Progenitor cell of endocrine pancreas (in vitro differentiated cells): ENCODE measurements around the gene GPSM3. TPM values are rescaled to one million over a fixed set of nuclear protein-coding genes. Genes with fewer than 3 reads are reported as not detected.
"Not testable (repeated sequence)": the region's sequence is repeated elsewhere in the genome, so short reads cannot be mapped to it uniquely, and the experiment has no call there.

Experiments used
- DNase-seq: peaks from one replicate; pipeline ENCODE4 v3.0.0; 2021; ENCODE audit warnings: low spot score; ENCODE audit not compliant: unreplicated experiment
- H3K27ac Mint-ChIP-seq: 2 replicates; pipeline ENCODE4 v1.8.0; 2021; ENCODE audit warnings: mild to moderate bottlenecking, moderate library complexity, mixed read lengths
- H3K27me3 Mint-ChIP-seq: 2 replicates; pipeline ENCODE4 v1.8.0; 2021; ENCODE audit warnings: mixed read lengths
- H3K36me3 Mint-ChIP-seq: 2 replicates; pipeline ENCODE4 v1.8.0; 2022; ENCODE audit warnings: mixed read lengths; ENCODE audit not compliant: insufficient read depth
- H3K4me1 Mint-ChIP-seq: 2 replicates; pipeline ENCODE4 v1.8.0; 2021; ENCODE audit warnings: low read depth, mixed read lengths
- H3K4me3 Mint-ChIP-seq: 2 replicates; pipeline ENCODE4 v1.8.0; 2021; ENCODE audit warnings: low read depth, mild to moderate bottlenecking, moderate library complexity, mixed read lengths
- H3K9me3 Mint-ChIP-seq: 2 replicates; pipeline ENCODE4 v1.8.0; 2021; ENCODE audit warnings: low read depth, mixed read lengths
- CTCF ChIP-seq: fragments of 200-600 bp; sonication (generic); IDR thresholded peaks from one replicate; pipeline ENCODE4 v1.5.0; 2021; ENCODE audit warnings: antibody characterized with exemption, mild to moderate bottlenecking; ENCODE audit not compliant: unreplicated experiment
- total RNA-seq: library from RNA; stranded (reverse); gene quantifications from 2 replicates; pipeline ENCODE4 v1.2.1, GENCODE V29; 2021

The GPSM3 gene
- total RNA-seq, 1 donor from 2014 or later: 6.5 TPM

- Mint-ChIP-seq H3K36me3 (peaks cover 4% of the 10 kb centered on the region), H3K4me3 (no peak overlapping the region), H3K27ac (no peak overlapping the region), H3K27me3 (peaks cover 13% of the 10 kb centered on the region), H3K9me3 (no peaks in the 10 kb centered on the region), H3K4me1 (peaks cover 24% of the 10 kb centered on the region)
- TF ChIP-seq CTCF: no peak
- no peak for DNase-seq
Measured at GRCh38 chr6:32149092-32149755, 43.2 kb downstream of the GPSM3 start.

DNA sequence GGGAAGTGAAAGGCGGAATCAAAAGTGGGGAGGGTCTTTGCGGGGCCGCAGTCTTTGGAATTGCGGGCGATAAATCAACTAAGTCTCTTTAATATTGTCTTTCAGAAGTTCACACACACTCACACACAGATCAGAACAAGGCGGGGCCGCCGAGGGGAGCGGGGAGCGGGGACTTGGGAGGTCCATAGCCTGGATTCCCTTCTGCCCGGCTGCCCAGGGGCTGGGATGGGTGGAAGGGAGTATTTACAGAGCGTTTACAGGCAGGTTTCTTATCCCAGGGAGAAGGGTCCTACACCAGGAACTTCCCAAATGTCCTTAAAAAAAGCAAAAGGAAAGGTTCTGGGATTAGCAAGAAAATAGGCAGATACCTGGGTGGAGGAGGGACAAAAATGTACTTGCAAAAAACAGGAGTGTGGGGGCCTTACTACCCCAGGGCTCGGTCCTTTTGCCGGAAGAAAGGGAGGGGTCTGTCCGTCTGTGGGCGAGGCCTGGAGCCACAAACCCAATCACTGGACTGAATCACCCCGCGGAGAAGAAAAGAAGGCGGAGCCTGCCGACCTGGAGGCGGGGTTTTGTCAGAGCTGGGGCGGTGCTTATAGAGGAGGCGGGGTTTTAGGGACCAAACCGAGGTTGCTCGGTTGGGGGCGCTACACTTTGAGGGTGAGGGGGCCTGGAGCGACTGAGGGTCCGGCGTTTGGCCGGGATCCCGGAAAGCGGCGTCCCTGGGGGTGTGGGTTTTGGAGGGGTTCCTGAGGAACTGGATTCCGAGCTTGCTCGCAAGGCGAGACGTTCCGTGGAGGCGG, 44.0 kb downstream of the GPSM3 start:
- no peak overlapping the region for H3K4me3 Mint-ChIP-seq
- peaks cover 4% of the 10 kb centered on the region for H3K36me3 Mint-ChIP-seq
- no peak for DNase-seq
- H3K4me1 Mint-ChIP-seq: peaks cover 21% of the 10 kb centered on the region
- TF ChIP-seq CTCF: no peak
- H3K27me3 Mint-ChIP-seq: peaks cover 13% of the 10 kb centered on the region
- H3K9me3 Mint-ChIP-seq: no peaks in the 10 kb centered on the region
- no peak overlapping the region for H3K27ac Mint-ChIP-seq

DNA sequence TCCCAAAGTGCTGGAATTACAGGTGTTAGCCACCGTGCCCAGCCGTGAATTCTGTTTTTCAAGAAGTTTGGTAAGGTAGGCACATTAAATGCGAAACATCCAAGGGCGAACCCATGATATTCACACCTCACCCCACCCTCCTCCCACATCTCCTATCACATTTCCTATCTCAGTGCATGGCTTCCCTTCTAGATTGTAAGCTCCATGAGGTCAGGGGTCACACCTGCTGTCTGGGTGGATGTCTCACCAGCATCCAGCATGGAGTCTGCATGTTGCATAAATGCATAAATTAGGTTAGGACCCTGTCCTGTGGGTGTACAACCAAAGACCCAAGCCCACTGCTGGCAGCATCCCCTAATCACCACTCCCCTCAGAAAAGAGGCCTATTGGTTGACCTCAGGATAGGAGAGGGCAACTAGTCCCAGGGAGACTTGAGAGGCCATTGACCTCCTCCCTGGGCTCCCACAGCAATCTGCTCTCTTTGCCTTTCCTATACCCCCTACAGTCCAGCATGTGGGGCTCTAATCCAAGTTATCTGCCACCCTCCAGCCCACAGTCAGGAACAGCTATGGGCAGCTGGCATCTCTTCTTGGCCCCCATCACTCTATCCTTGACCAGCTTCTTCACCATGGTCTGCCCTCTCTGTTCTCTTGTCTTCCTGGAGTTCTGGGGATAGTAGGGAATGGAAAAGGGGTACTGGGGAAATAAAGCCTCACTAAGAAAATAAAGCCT, 44.9 kb downstream of the GPSM3 start:
- H3K27ac Mint-ChIP-seq: no peak overlapping the region
- H3K4me1 Mint-ChIP-seq: peaks cover 14% of the 10 kb centered on the region
- no peaks in the 10 kb centered on the region for H3K9me3 Mint-ChIP-seq
- peaks cover 4% of the 10 kb centered on the region for H3K36me3 Mint-ChIP-seq
- no peak for TF ChIP-seq CTCF
- peaks cover 13% of the 10 kb centered on the region for H3K27me3 Mint-ChIP-seq
- DNase-seq: no peak
- H3K4me3 Mint-ChIP-seq: no peak overlapping the region

GRCh38 chr6:32146687-32147086, 45.8 kb downstream of the GPSM3 start:
- peak overlapping the region; percentile 7 for H3K27ac Mint-ChIP-seq
- H3K36me3 Mint-ChIP-seq: peaks cover 4% of the 10 kb centered on the region
- DNase-seq: no peak
- TF ChIP-seq CTCF: no peak
- H3K27me3 Mint-ChIP-seq: peaks cover 13% of the 10 kb centered on the region
- H3K4me1 Mint-ChIP-seq: peaks cover 12% of the 10 kb centered on the region
- H3K4me3 Mint-ChIP-seq: no peak overlapping the region
- no peaks in the 10 kb centered on the region for H3K9me3 Mint-ChIP-seq

DNA sequence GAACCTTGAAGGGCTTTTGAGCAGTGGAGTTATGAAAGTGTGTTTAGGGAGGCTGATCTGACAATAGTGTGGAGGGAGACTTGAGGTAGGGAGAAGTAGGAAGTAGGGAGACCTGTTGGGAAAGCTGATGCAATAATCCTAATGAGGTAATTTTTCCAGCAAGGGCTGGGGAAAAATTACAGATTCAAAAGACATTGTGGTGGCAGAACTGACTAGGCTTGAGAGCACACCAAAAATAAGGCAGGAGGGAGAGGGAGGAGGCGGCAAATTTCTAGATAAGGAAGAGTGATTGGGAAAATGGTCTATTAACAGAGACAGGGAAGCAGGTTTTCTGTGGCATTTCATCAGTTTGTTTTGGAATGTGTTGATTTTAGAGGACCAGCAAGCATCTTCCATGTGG, 46.2 kb downstream of the GPSM3 start:
- peaks cover 12% of the 10 kb centered on the region for H3K27me3 Mint-ChIP-seq
- H3K4me3 Mint-ChIP-seq: no peak overlapping the region
- no peaks in the 10 kb centered on the region for H3K9me3 Mint-ChIP-seq
- peak overlapping the region; percentile 7 for H3K27ac Mint-ChIP-seq
- peaks cover 4% of the 10 kb centered on the region for H3K36me3 Mint-ChIP-seq
- DNase-seq: no peak
- no peak for TF ChIP-seq CTCF
- H3K4me1 Mint-ChIP-seq: peaks cover 12% of the 10 kb centered on the region

GRCh38 chr6:32144238-32144637, 48.2 kb downstream of the GPSM3 start:
- H3K36me3 Mint-ChIP-seq, H3K27me3 Mint-ChIP-seq, H3K27ac Mint-ChIP-seq, H3K4me3 Mint-ChIP-seq, DNase-seq, H3K9me3 Mint-ChIP-seq: not testable (repeated sequence)
- peaks cover 17% of the 10 kb centered on the region for H3K4me1 Mint-ChIP-seq
